Measurements from ENCODE around the gene KHSRP.

- no peak for TF ChIP-seq CTCF (IDR thresholded peaks at IDR 0.05)
- no peak for TF ChIP-seq POLR2A (IDR thresholded peaks at IDR 0.05)
These were observed 30.6 kb downstream of the KHSRP start for GRCh38 chr19:6393983-6394412.

All from lower leg skin (tissue), 3 donors.